ENCODE results near the gene MEN1. TPM values are rescaled to one million over a fixed set of nuclear protein-coding genes. Genes with fewer than 3 reads are reported as not detected.
"Not testable (repeated sequence)": the region's sequence is repeated elsewhere in the genome, so short reads cannot be mapped to it uniquely, and the experiment has no call there.

Gene MEN1
- total RNA-seq, 2 experiments from 2014 or later = 16.4 to 17.7 TPM

GRCh38 chr11:64826062-64826461, 15.7 kb upstream of the MEN1 start:
- CTCF ChIA-PET = no interaction called here
- no peak for ATAC-seq (ENCODE audit: poor library complexity)
- H3K27ac Mint-ChIP-seq = no peak overlapping the region
- intact Hi-C loops (cut with DNase I, micrococcal nuclease) = no loop called here
- H3K4me1 Mint-ChIP-seq (ENCODE audit: low read depth) = no peaks in the 10 kb centered on the region
- H3K36me3 ChIP-seq (ENCODE audit: insufficient read depth, low read length) = peaks cover 5% of the 10 kb centered on the region
- H3K4me1 ChIP-seq (ENCODE audit: insufficient read depth, low read length) = no peaks in the 10 kb centered on the region
- TF ChIP-seq, protein P1, sequence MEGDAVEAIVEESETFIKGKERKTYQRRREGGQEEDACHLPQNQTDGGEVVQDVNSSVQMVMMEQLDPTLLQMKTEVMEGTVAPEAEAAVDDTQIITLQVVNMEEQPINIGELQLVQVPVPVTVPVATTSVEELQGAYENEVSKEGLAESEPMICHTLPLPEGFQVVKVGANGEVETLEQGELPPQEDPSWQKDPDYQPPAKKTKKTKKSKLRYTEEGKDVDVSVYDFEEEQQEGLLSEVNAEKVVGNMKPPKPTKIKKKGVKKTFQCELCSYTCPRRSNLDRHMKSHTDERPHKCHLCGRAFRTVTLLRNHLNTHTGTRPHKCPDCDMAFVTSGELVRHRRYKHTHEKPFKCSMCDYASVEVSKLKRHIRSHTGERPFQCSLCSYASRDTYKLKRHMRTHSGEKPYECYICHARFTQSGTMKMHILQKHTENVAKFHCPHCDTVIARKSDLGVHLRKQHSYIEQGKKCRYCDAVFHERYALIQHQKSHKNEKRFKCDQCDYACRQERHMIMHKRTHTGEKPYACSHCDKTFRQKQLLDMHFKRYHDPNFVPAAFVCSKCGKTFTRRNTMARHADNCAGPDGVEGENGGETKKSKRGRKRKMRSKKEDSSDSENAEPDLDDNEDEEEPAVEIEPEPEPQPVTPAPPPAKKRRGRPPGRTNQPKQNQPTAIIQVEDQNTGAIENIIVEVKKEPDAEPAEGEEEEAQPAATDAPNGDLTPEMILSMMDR (IDR thresholded peaks at IDR 0.05) = no peak
- H3K9me3 ChIP-seq (ENCODE audit: control insufficient read depth in 1 of 2, insufficient read depth in 1 of 2, low read length in 2 of 2) = no peaks in the 10 kb centered on the region
- peaks cover 8% of the 10 kb centered on the region for H3K36me3 Mint-ChIP-seq (ENCODE audit: low read depth)
- H3K27me3 ChIP-seq (ENCODE audit: control insufficient read depth in 1 of 2, insufficient read depth in 2 of 2, low read length in 2 of 2) = no peaks in the 10 kb centered on the region
- no peaks in the 10 kb centered on the region for H3K27me3 Mint-ChIP-seq
- H3K9me3 Mint-ChIP-seq = no peaks in the 10 kb centered on the region
- H3K4me3 ChIP-seq (ENCODE audit: low read length) = no peak overlapping the region
- no peak for DNase-seq
- no peak overlapping the region for H3K27ac ChIP-seq (ENCODE audit: low read depth in 1 of 2, low read length in 2 of 2)
- H3K4me3 Mint-ChIP-seq = no peak overlapping the region
- POLR2A ChIA-PET = no interaction called here

GRCh38 chr11:64823568-64824119, 13.3 kb upstream of the MEN1 start:
- no peaks in the 10 kb centered on the region for H3K27me3 ChIP-seq (ENCODE audit: control insufficient read depth in 1 of 2, insufficient read depth in 2 of 2, low read length in 2 of 2)
- H3K36me3 ChIP-seq (ENCODE audit: insufficient read depth, low read length) = peaks cover 3% of the 10 kb centered on the region
- POLR2A ChIA-PET = no interaction called here
- Mint-ChIP-seq H3K27ac (no peak overlapping the region), H3K4me1 (ENCODE audit: low read depth) (no peaks in the 10 kb centered on the region), H3K4me3 (no peak overlapping the region), H3K9me3 (no peaks in the 10 kb centered on the region), H3K36me3 (ENCODE audit: low read depth) (peaks cover 8% of the 10 kb centered on the region), H3K27me3 (no peaks in the 10 kb centered on the region)
- intact Hi-C loops (cut with DNase I, micrococcal nuclease) = no loop called here
- DNase-seq (no peak), ATAC-seq (ENCODE audit: poor library complexity) (no peak)
- H3K4me1 ChIP-seq (ENCODE audit: insufficient read depth, low read length) = no peaks in the 10 kb centered on the region
- H3K27ac ChIP-seq (ENCODE audit: low read depth in 1 of 2, low read length in 2 of 2) = no peak overlapping the region
- H3K9me3 ChIP-seq (ENCODE audit: control insufficient read depth in 1 of 2, insufficient read depth in 1 of 2, low read length in 2 of 2) = no peaks in the 10 kb centered on the region
- TF ChIP-seq, protein P1 (IDR thresholded peaks at IDR 0.05) = no peak
- CTCF ChIA-PET = no interaction called here
- no peak overlapping the region for H3K4me3 ChIP-seq (ENCODE audit: low read length)

DNA sequence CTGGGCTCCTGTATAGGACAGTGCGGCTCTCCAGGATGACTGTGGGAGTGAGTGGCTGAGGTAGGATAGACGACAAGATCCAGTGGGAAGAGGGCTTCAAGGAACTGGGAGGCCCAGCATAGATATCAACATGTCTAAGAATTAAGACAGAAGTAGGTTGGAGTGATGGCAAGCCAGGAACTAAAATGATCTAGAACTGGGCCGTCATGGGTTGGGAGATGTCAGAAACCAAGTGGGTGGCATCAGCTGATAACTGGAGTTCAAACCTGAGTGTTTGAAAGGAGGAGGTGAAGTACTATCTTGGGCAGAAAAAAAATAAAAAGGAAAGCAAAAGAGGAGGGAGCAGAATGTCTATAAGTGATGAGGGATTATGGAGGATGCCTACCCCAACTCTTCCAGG, 7.1 kb upstream of the MEN1 start:
- TF ChIP-seq, protein P1 (IDR thresholded peaks at IDR 0.05) = no peak
- Mint-ChIP-seq H3K27ac (no peak overlapping the region), H3K4me1 (ENCODE audit: low read depth) (no peaks in the 10 kb centered on the region), H3K9me3 (no peaks in the 10 kb centered on the region), H3K4me3 (no peak overlapping the region), H3K36me3 (ENCODE audit: low read depth) (no peaks in the 10 kb centered on the region), H3K27me3 (no peaks in the 10 kb centered on the region)
- Histone ChIP-seq H3K27me3 (ENCODE audit: control insufficient read depth in 1 of 2, insufficient read depth in 2 of 2, low read length in 2 of 2) (no peaks in the 10 kb centered on the region), H3K36me3 (ENCODE audit: insufficient read depth, low read length) (no peaks in the 10 kb centered on the region), H3K4me1 (ENCODE audit: insufficient read depth, low read length) (no peaks in the 10 kb centered on the region), H3K9me3 (ENCODE audit: control insufficient read depth in 1 of 2, insufficient read depth in 1 of 2, low read length in 2 of 2) (no peaks in the 10 kb centered on the region), H3K4me3 (ENCODE audit: low read length) (no peak overlapping the region), H3K27ac (ENCODE audit: low read depth in 1 of 2, low read length in 2 of 2) (no peak overlapping the region)
- DNase-seq = no peak
- ChIA-PET CTCF (no interaction called here), POLR2A (no interaction called here)
- intact Hi-C loops (cut with DNase I, micrococcal nuclease) = no loop called here
- no peak for ATAC-seq (ENCODE audit: poor library complexity)

- H3K36me3 ChIP-seq (ENCODE audit: insufficient read depth, low read length); H3K27ac Mint-ChIP-seq; H3K27me3 Mint-ChIP-seq; intact Hi-C loops (cut with DNase I, micrococcal nuclease); DNase-seq; H3K4me1 Mint-ChIP-seq (ENCODE audit: low read depth); H3K9me3 ChIP-seq (ENCODE audit: control insufficient read depth in 1 of 2, insufficient read depth in 1 of 2, low read length in 2 of 2); H3K27me3 ChIP-seq (ENCODE audit: control insufficient read depth in 1 of 2, insufficient read depth in 2 of 2, low read length in 2 of 2); H3K4me3 ChIP-seq (ENCODE audit: low read length); H3K4me3 Mint-ChIP-seq; H3K36me3 Mint-ChIP-seq (ENCODE audit: low read depth); POLR2A ChIA-PET; H3K9me3 Mint-ChIP-seq; H3K4me1 ChIP-seq (ENCODE audit: insufficient read depth, low read length); H3K27ac ChIP-seq (ENCODE audit: low read depth in 1 of 2, low read length in 2 of 2); ATAC-seq (ENCODE audit: poor library complexity): not testable (repeated sequence)
- CTCF ChIA-PET = interaction anchor here (0.7 kb wide), 1 partner anchor 33 kb away, joined by 3 read pairs; no protein-coding TSS in a partner anchor
Observed at GRCh38 chr11:64815433-64815832, 5.1 kb upstream of the MEN1 start.

Measured in CD4-positive, alpha-beta T cell (primary cell).